ENCODE data around the gene RRAS2.

RRAS2 gene

DNA sequence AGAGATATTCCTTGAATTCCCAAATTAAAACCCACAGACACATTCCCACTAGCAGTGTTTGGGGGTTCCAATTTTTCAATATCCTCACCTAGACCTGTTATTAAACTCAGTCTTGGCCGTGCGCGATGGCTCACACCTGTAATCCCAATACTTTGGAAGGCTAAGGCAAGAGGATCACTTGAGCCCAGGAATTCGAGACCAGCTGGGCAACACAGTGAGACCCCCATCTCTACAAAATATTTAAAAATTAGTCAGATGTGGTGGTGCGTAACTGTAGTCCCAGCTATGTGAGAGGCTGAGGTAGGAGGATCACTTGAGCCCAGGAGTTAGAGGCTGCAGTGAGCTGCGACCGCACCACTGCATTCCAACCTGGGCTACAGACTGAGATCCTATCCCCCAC is 53.3 kb downstream of the RRAS2 start:
- POLR2A ChIA-PET: no interaction called here
- DNase-seq (ENCODE audit: low read depth, low spot score): no peak
- TF ChIP-seq, protein P1, sequence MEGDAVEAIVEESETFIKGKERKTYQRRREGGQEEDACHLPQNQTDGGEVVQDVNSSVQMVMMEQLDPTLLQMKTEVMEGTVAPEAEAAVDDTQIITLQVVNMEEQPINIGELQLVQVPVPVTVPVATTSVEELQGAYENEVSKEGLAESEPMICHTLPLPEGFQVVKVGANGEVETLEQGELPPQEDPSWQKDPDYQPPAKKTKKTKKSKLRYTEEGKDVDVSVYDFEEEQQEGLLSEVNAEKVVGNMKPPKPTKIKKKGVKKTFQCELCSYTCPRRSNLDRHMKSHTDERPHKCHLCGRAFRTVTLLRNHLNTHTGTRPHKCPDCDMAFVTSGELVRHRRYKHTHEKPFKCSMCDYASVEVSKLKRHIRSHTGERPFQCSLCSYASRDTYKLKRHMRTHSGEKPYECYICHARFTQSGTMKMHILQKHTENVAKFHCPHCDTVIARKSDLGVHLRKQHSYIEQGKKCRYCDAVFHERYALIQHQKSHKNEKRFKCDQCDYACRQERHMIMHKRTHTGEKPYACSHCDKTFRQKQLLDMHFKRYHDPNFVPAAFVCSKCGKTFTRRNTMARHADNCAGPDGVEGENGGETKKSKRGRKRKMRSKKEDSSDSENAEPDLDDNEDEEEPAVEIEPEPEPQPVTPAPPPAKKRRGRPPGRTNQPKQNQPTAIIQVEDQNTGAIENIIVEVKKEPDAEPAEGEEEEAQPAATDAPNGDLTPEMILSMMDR (IDR thresholded peaks at IDR 0.05; ENCODE audit: insufficient read depth, low read length, missing control alignments): no peak
- H3K4me3 ChIP-seq (ENCODE audit: low read depth, low read length): no peak overlapping the region
- CTCF ChIA-PET: interaction anchor here (1.4 to 12.8 kb wide), 5 partner anchors 10 to 152 kb away, joined by 3 to 469 read pairs (median 7); no protein-coding TSS in a partner anchor

DNA sequence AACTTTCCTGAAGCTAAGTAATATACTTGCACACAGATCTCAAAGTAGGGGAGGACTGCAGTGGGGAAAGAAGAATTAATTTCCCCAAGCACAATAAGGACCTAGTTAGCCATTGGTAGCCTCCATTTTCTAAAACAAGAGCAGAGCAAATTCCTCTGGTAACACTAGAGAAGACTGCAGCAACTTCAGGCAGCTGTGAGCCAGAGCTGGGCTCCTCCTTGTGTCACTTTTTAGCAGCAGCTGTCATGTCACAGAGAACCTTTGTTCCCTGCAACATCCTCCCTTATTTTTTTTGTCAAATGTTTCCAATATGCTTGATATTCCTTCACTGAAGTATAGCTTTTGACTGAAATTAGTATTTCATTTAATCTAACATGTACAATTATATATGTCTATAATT is 54.4 kb downstream of the RRAS2 start:
- ChIA-PET CTCF (interaction anchor here (1.1 to 12.8 kb wide), 8 partner anchors 10 to 153 kb away, joined by 3 to 469 read pairs (median 5); no protein-coding TSS in a partner anchor), POLR2A (interaction anchor here (0.6 kb wide), 1 partner anchor 17 kb away, joined by 3 read pairs; no protein-coding TSS in a partner anchor)

DNA sequence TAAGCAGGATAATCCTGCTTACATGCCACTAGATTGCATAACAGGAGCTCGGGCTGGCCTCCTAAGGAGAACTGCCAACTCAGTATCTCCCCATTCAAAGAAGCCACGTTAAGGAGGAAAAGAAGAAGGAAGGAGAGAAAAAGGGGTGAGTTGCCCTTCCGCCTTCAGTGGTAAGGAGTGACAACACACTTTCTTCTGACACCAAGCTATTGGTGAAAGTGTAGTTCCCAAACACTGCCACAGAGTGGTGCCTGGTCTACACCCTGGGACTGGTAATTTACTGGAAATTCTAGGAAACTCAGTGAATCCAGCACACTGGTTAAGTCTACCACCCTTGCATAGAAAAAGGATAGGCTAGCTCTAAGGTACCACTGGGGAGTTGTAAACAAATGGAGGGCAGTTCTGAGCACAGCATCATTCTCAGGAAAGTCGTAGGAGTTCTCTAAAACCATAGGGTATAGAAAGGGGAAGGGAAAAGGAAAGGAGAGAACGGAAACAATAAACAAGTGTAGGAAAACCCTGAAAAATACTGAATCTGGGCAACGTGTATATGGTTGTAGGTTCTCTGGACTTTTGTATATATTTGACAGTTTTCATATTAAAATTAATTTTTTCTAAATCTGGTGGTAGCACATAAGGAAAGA is 58.2 kb downstream of the RRAS2 start:
- ChIA-PET POLR2A (interaction anchor here (1.4 kb wide), 1 partner anchor 155 kb away, joined by 13 read pairs; no protein-coding TSS in a partner anchor), CTCF (interaction anchor here (0.6 to 12.8 kb wide), 38 partner anchors 7 to 192 kb away, joined by 3 to 469 read pairs (median 4); partner anchors contain the start of gene RRAS2)
- TF ChIP-seq, protein P1 (IDR thresholded peaks at IDR 0.05; ENCODE audit: insufficient read depth, low read length, missing control alignments): peak; percentile 74
- no peak overlapping the region for H3K4me3 ChIP-seq (ENCODE audit: low read depth, low read length)
- no peak for DNase-seq (ENCODE audit: low read depth, low spot score)

More for the DNA sequence above, 54.4 kb downstream of the RRAS2 start:
- DNase-seq (ENCODE audit: low read depth, low spot score): no peak
- no peak overlapping the region for H3K4me3 ChIP-seq (ENCODE audit: low read depth, low read length)
- TF ChIP-seq, protein P1 (IDR thresholded peaks at IDR 0.05; ENCODE audit: insufficient read depth, low read length, missing control alignments): no peak

DNA sequence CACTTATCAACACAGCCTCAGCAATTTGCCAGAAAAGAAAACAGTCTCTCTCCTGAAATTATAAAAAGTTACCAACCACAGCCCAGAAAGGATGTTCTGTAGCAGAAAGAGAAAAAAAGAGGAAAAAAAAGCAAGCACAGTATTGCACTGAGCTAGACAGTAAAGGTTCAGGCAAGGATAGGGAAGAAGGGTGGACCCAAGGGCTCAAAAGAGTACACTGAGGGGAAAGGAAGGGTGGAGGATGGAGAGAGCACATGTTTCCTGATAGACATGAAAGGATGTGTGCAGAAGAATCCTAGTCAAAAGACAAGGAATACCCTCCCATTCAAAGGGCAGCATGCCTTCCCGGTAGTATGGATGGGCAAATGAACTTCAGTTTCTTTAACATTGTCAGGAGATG is 59.1 kb downstream of the RRAS2 start:
- CTCF ChIA-PET: interaction anchor here (0.6 to 12.8 kb wide), 23 partner anchors 8 to 193 kb away, joined by 3 to 469 read pairs (median 5); partner anchors contain the start of gene RRAS2
- no peak for DNase-seq (ENCODE audit: low read depth, low spot score)
- POLR2A ChIA-PET: interaction anchor here (0.6 to 1.4 kb wide), 2 partner anchors 113 to 156 kb away, joined by 3 to 13 read pairs; no protein-coding TSS in a partner anchor
- no peak overlapping the region for H3K4me3 ChIP-seq (ENCODE audit: low read depth, low read length)
- TF ChIP-seq, protein P1 (IDR thresholded peaks at IDR 0.05; ENCODE audit: insufficient read depth, low read length, missing control alignments): no peak

DNA sequence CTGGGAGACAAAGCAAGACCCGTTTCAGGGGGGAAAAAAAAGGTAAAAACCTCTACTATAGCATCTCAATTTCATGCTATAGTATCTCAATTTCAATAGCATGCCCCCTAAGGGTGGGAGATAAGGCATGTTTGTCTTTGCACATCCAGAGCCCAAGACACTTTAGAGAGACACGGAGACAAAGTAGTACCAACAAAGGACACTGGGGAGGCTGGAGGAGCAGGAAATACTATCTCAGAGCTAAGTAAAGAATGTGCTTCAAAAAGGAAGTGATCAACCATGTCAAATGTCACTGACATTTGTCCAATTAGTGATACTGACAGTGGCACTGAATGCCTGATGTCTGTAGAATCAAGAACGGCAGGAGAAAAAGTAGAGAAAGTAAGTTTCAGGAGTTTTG is 68.6 kb downstream of the RRAS2 start:
- DNase-seq (ENCODE audit: low read depth, low spot score): no peak
- CTCF ChIA-PET: interaction anchor here (1.3 to 6.7 kb wide), 5 partner anchors 10 to 165 kb away, joined by 4 to 44 read pairs (median 7); no protein-coding TSS in a partner anchor
- no peak overlapping the region for H3K4me3 ChIP-seq (ENCODE audit: low read depth, low read length)

More for the DNA sequence above, 68.6 kb downstream of the RRAS2 start:
- TF ChIP-seq, protein P1 (IDR thresholded peaks at IDR 0.05; ENCODE audit: insufficient read depth, low read length, missing control alignments): no peak
- POLR2A ChIA-PET: no interaction called here
